ENCODE data around the gene RNU1-2.
A peak's percentile ranks its signal among the peaks of the same experiment; 100 is the strongest.
"Not testable (repeated sequence)": the region's sequence is repeated elsewhere in the genome, so short reads cannot be mapped to it uniquely, and the experiment has no call there.

Gene RNU1-2

DNA sequence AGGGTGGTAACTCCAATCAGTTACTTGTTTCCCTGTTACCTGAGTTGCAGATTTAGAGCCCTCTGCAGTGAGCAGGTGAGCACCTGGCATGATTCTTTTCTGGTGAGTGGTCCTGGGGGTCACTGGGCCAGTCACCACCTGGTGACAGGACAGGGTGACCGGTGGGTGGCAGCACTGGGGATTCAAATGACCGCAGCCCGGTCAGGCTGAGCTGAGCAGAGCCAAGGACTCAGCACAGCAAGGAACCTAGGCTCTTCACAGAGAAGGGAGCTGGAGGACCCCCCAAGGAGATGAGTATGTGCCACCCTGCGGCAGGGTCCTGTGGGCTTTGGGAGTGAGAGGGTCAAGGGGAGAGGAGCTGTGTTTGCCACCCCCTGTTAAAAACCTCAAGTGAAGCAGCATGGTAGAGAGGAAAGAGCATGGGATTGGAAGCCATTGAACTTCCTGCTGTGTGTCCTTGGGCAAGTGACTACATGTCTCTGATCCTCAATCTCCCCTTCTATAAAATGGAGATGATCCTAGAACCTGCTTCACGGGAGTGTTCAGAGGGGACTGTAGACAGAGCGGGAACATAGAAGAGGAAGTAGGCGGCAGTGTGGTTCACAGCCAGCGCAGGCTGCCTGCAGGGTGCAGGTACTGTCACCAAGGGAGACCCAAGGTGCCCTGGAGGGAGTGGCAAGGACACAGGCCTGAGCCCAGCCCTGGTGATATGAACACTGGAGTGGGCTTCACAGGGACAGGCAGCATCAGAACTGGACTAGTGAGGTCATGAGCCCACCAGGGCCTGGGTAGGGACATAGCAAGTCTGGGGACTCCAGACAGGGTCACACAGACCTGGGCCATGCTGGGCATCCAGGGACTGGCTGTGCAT, 16.3 kb downstream of the RNU1-2 start:
- not testable (repeated sequence) for DNase-seq (ENCODE audit: low spot score)

DNA sequence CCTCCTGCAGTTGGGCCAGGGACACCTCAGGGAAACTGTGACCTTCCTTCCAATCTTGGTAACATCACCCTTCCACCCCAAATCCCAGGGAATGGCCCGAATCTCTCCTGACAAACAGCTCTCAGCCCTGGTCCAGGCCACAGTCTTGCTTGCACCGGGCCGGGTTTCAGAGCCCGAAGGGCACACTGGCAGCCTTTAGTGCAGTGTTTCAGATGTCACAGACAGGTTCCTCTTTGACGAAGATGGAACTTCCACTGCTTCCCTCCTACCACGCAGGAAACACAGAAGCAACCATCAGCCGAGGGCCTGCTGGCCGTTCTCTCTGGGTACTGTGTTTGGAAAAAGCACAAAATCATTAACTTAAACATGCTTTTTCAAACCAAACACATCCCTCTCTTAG, 17.0 kb downstream of the RNU1-2 start:
- DNase-seq (ENCODE audit: low spot score), result not testable (repeated sequence)

DNA sequence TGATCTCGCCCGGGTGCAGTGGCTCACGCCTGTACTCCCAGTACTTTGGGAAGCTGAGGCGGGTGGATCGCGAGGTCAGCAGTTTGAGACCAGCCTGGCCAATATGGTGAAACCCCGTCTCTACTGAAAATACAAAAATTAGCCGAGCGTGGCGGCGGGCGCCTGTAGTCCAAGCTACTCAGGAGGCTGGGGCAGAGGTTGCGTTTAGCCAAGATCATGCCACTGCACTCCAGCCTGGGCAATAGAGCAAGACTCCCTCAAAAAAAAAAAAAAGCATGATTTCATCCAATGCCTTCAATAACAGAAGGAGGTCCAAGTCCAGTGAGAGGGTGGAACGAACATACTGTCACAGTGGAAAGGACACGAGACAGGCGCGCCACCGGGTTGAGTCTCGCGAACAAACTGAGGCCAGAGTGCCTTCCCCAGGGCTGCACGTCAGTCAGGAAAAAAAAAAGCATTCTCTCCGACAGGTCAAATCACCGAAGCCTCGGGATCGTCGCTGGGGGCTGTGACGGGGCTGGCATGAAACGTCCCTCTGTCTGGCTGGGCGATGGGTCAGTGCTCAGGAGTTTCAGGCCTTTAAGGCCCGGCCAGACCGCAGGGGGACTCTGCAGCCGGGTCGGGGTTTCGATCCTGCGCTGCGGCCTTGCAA, 17.5 kb downstream of the RNU1-2 start:
- DNase-seq (ENCODE audit: low spot score), result no peak

DNA sequence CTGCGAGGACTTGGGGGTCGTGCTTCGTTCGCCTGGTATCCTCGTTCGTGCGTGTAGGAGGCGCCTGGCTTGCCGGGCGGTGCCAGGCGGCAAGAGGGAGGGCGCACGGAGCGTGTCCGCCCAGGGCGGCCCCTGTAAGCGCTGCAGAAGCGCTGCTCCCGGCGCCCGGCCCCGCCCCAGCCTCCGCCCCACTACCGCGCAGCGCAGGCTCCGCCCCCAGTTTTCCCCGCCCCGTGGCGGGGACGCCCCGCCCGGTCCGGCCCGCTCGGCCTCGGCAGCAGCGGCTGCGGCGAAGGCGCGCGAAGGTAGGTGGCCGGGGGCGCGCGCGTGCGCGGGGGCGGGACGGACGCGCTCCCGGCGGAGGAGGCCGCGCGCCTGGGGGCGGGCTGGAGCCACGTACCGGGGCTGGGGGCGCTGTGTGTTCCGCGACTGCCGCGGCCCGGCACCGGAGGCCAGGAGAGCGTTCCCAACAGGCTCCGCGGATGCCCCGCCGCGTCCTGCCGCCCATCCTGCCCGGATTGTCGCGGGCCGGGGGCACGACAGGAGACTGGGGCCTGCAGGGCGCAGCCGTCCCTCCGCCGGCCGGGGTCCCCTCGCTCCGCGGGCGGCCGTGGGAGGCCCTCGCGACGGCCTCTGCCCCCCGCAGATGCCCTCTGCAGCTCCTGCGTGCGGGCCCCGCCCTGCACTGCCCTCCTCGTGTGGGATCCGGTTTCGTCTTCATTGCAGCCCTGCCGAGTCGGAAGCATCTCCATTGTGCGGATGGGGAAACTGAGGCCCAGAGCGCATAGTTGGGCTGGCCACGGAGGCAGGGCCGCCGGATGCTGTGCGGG, 18.3 kb downstream of the RNU1-2 start:
- peak; percentile 97 for DNase-seq (ENCODE audit: low spot score)

DNA sequence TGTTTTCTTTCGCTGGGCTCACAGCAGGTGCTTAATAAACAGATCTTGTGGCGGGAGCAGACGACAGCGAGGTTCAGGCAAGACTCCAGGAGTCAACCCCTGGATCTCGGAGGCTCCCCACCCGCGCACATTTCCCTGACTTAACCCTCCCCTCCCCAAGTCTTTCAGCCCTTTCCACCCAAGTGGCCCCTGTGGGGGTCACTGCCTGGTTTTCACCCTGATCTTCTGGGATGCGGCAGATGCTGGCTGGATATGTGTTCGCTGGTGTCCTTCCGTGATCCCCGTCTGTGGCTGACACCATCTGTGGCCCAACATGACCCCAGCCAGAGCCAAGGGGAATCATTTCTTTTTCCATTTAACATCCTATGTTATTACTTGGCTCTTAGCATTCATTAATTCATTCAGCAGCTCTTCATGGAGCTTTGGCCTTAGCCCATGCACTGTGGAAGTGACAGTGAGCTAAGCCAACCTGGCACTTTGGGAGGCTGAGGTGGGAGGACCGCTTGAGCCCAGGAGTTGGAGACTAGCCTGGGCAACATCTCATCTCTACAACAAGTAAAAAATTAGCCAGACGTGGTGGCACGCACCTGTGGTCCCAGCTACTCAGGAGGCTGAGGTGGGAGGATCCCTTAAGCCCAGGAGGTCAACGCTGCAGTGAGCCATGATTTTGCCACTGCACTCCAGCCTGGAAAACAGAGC, 19.3 kb downstream of the RNU1-2 start:
- DNase-seq (ENCODE audit: low spot score), result not testable (repeated sequence)

DNA sequence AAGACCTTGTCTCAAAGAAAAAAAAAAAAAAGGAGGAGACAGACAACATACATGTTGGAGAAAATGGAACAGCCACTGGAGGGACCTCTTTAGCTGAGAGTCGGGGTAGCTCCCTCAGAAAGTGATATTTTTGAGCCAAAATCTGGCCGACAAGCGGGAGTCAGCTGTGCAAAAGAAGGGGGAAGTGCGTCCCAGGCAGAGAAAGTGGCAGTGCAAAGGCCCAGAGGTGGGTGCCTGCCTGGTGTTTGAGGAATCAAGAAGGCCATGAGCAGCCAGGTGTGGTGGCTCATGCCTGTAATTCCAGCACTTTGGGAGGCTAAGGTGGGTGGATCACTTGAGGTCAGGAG, 19.8 kb downstream of the RNU1-2 start:
- DNase-seq (ENCODE audit: low spot score), result peak; percentile 66

DNA sequence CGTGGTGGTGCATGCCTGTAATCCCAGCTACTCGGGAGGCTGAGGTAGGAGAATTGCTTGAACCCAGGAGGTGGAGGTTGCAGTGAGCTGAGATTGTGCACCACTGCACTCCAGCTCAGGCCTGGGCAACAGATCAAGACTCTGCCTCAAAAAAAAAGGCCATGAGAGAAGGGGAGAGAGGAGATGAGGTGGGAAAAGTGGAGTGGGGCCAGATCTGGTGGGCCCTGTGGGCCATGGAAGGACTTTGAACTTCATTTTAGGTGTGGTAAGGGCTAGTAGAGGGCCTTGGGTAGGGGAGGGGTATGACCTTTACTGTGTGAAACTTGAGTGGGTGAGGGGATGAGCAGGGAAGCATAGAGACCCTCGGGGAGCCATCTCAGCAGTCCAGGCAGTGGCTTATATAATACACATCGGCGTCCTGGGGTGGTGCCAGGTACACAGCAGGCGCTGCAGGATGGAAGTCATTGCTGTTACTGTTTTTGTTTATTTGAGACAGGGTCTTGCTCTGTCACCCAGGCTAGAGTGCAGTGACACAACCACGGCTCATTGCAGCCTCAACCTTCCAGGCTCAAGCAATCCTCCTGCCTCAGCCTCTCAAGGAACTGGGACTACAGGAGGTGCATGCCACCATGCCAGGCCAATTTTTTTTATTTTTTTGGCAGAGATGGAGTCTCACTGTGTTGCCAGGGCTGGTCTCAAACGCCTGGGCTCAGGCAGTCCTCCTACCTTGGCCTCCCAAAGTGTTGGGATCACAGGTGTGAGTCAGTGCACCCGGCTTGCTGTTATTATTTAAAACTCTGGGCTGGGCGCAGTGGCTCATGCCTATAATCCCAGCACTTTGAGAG, 20.5 kb downstream of the RNU1-2 start:
- not testable (repeated sequence) for DNase-seq (ENCODE audit: low spot score)

DNA sequence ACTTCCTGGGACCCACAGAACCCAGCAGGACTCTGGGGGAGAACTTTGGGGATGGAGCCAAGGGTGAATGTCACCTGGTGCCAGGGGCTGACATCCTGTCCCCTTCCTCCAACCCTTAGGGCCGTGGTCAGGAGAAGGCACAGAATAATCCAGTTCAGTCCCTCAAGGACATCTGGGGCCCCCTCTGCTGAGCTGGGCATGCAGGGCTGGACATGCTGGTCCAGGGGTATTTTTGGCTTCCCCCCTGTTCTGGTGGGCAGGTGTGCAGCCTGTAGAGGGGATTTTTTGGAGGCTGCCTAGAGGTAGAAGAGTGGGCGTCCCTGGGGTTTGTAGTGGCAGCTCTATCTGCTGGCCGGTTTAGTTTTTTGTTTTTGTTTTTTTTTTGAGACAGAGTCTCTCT, 22.6 kb downstream of the RNU1-2 start:
- no peak for DNase-seq (ENCODE audit: low spot score)

DNA sequence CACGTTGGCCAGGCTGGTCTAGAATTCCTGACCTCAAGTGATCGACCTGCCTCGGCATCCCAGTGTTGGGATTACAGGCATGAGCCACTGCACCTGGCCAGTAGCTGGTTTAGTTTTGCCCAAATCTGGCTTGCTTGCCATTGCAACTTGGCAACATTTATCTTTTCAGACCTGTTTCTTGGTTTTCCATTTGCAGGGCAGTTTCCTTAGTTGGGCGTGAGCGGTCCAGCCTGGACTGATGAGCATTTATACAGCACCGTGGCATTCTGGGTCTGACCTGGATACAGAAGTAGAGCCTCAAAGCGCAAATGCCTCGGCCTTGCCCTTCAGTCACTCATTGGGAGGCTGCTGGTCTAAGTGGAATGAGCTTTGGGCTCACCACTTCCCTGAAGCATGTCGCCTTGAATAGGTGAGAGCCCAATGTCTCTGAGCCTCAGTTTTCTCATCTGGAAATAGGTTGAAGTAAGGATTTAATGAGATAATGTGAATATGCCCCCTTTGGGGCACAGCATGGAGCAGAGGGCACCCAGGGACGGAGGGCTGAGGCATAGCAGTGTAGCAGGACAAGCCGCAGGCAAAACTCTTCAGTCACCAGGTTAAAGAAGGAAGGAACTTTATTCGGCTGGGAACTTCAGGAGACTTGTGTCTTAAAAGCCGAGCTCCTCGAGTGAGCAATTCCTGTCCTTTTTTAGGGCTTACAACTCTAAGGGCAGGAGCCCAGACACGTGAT, 23.3 kb downstream of the RNU1-2 start:
- not testable (repeated sequence) for DNase-seq (ENCODE audit: low spot score)

DNA sequence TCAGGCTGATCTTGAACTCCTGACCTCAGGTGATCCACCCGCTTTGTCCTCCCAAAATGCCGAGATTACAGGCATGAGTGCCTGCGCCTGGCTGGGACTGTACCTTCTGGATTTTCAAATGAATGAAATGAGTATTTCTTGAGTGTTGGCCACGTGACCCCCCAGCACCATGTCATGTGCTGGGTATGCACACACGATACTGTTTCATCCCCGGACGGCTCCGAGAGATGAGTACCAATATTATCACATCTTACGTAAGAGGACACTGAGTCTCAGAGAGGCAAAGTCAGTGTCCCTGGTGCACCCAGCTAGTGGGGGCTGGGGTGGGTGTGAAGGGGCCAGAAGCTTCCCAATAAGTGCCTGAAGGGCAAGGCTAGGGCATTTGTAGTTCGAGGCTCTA, 25.2 kb downstream of the RNU1-2 start:
- no peak for DNase-seq (ENCODE audit: low spot score)

DNA sequence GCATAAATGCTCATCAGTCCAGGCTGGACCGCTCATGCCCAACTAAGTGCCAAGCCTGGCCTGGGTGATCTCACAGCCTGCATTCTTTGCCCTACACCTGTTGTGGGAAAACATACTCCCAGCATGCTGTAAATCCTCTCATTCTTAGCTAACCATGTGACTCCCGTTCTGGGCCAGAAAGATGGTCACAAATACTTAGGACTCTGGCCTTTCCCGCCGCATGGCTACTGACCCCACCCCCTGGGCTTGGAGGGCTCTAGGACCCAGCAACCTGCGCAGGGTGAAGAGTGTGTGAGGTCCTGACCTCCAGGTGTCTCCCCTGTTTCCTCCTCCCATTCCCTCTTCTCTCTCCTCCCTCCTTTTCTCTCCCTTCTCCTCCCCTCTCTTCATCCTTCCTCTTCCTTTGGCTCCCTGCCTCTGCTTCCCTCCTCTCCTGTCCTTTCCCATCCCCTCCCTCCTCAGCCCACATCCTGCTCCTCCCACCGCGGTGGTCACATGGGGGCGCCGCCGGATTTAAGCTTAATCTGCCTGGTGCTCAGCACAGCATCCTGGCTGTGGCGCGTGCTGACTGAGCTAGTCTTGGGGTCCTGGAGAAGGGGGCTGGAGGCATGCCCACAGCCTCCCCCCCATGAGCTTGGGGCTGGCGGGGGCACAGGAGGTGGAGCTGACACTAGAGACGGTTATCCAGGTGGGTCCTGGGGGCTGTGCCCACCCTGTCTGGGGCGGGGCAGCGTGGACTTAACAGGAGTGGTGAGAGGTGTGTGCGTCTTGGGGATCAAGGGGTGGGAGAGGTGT, 25.8 kb downstream of the RNU1-2 start, which contains the start of gene CROCC:
CROCC (plus strand) TSS at position 541 of the 795 bp plus-strand sequence; CDS start at position 629, 88 bp downstream.
- DNase-seq (ENCODE audit: low spot score), result peak; percentile 65

DNA sequence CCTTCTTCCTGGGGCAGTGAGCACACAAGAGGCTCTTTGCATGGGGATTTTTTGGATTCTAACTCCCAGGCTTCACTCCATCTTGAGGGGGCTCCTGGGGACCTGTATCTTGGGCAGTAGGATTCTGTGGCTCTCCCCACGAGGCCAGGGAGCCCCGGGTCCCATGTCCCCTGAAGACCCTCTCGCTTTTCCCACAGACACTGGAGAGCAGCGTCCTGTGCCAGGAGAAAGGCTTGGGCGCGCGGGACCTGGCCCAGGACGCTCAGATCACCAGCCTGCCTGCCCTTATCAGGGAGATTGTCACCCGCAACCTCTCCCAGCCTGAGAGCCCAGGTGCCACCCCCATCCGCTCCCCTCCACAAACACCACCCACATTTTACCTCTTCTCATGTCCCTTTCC, 26.7 kb downstream of the RNU1-2 start:
- DNase-seq (ENCODE audit: low spot score), result no peak

DNA sequence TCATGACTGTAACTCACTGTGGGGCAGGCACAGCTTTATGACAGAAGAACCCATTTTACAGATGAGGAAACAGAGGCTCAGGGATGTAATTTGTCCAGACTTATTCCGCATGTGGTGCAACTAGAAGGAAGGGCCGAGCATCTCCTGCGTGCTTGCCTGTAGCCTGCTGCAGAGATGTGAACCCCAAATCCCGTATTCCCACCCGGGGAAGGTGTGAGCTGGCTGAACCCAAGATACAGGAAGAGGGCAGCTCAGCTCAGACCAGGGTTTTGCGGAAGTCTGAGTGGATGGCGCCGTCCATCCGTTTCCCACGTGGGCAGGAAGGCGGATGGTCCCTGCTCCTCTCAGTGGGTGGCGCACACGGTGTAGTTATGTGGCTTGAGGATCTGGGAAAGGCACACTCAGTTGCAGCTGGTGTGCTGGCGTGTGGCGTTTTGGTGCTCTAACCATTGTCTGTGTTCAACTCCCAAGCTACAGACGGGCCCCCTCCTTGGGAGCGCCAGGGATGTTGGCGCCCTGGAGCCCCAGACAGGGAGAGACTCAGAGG, 27.2 kb downstream of the RNU1-2 start:
- DNase-seq (ENCODE audit: low spot score), result no peak

DNA sequence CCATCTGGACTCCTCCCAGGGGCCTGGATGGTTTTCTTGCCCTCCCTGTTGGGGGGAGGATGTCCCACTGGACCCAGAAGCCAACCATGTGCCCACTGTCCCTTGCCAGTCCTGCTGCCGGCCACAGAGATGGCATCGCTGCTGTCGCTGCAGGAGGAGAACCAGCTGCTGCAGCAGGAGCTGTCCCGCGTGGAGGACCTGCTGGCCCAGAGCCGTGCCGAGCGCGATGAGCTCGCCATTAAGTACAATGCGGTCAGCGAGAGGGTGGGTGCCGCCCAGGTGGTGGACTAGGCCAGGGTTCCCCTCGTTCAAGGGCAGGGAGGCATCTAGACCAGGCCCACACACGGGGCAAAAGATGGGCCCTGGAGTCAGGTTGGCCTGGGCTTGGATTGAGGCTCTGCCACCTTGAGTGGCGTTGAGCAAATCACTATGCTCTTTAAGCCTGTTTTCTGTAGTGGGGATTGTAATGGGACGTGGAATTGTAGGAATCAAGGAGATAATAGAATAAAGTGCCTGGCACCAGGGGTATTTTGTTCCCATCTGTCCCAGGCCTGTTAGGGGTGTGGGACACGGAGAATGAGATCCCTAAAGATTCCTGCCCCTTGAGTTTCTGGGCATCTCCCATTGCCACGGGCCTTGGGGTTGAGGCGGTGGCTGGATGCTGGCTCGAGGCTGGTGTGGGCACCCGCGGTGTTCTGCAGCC, 28.6 kb downstream of the RNU1-2 start:
- DNase-seq (ENCODE audit: low spot score), result no peak

DNA sequence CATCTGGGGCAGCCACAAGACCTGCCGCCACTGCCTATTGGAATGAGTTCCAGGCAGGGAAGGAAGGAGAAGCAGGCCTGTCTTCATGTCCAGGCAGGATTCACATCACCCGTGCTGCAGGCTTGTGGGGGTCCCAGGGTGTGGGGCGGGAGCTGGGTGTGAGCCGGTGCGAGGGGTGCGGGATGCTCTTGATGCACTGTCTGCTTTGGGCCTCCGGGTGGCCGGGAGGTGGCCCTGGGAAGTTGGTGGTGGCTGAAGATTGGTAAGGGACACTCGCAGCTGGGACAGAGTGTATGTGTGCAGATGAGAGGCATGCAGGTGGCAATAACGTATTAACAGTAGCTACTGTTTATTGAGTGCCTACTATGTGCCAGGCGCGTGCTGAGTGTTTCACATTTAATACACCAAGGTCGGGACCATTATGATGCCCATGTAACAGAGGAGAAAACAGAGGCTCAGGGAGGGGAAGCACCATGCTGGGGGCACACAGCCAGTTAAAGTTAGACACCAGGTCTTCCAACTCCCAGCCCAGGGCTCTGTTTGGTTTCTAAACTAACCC, 29.2 kb downstream of the RNU1-2 start:
- no peak for DNase-seq (ENCODE audit: low spot score)

DNA sequence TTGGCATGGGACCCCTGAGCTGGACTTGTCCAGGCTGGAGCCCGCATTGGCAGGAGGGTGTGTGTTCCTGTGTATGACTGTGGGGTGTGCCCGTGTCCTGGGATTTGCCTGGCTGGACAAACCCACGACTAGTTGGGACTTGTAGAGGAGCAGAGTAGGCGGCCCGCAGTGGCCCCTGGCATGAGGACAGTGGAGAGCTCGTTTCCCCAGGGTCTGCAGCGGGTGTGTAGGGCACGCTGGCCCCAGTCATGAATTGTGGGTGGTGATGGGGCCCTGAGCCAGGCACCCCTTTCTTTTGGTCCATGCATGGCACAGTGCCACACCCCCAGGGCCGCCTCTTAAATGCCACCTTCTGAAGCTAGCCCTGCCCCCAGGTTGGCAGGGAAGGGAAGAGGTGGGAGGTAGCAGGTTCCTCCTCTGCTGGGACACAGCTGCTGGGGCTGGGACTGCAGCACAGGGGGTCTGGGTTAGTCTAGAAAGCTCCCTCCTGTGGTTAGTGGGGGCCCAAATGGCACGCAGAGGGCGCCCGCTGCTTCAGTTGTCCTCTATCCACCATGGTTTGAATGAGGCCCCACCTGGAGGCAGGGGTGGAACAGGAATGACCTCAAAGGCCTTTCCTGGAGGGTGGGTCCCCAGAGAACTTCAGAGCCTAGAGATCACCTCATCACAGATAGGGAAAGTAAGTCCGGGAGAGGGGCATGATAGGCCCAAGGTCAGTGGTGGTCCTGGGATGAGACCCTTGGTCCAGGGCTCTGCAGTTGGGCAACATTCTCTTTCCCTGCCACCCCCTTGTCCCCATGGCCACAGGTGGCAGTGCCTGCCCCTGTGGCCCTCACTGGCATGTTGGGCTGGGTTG, 30.1 kb downstream of the RNU1-2 start:
- DNase-seq (ENCODE audit: low spot score), result no peak

DNA sequence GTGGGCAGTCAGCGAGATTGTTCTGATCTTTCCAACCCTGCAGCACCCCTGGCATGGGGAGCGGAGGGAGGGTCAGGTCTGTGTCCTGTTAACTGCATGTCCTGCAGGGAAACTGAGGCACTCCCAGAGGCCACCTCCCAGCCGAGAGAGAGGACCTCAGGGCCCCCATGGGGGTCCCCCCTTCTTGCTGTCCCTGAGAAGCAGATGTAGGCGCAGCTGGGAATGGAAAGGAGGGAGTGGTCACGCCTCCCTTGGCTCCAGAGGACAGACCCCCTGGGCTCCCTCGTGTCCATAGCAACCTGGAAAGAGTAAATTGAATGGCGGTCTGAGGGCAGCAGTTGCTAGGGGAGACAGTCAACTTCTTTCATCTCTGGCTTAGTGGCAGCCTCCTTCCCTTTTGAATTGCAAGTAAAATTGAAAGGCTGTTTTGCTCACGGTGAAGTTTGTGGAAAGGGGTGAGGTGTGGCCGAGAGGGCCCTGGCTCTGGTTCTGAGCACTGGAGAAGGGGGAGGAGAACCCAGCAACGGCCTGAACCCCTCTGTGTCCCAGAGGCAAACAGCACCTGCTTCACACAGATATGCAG, 30.8 kb downstream of the RNU1-2 start:
- DNase-seq (ENCODE audit: low spot score), result no peak

Data from NAMALWA (cell line).